ENCODE results near the gene MYOCOS.
A peak's percentile ranks its signal among the peaks of the same experiment; 100 is the strongest.
"Not testable (repeated sequence)": the region's sequence is repeated elsewhere in the genome, so short reads cannot be mapped to it uniquely, and the experiment has no call there.

Gene MYOCOS

DNA sequence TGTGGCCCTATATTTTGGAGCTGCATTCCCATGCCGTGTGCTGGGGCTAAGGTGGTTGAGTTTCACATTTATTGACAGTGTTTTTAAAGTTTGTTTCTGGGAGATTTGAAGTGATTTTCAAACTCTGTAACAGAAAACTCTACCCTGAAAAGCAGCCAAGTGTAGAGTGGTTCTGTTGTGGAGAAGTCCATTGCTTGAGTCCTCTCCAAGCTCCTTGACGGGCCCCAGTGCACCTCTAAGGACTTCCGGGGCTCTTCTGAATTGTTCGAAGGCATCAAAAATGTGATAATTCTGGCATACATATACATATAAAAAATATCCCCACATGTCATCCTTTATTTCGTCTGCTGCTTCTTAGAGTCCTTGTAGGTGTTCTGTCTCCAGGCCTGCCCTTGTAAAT lies 5.0 kb downstream of the MYOCOS start:
- DNase-seq = no peak

DNA sequence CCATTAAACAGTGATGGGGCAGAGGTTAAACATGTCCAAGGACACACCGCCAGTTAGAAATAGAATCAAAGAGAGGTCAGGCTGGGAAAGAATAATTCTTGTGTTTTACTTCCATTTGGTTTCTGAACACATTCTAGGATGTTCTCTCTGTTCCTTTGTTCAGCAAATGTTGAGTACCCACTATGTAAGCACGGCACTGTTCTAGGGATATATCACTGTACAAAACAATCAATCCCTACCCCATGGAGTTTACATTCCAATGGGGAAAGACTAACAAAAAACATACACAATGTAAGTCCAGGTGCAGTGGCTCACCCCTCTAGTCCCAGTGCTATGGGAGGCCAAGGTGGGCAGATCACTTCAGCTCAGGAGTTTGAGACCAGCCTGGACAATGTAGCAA lies 6.2 kb downstream of the MYOCOS start:
- DNase-seq = no peak

GRCh38 chr1:171635661-171636060 lies 13.6 kb downstream of the MYOCOS start:
- DNase-seq = no peak

GRCh38 chr1:171636141-171636540 lies 14.1 kb downstream of the MYOCOS start:
- DNase-seq = no peak

DNA sequence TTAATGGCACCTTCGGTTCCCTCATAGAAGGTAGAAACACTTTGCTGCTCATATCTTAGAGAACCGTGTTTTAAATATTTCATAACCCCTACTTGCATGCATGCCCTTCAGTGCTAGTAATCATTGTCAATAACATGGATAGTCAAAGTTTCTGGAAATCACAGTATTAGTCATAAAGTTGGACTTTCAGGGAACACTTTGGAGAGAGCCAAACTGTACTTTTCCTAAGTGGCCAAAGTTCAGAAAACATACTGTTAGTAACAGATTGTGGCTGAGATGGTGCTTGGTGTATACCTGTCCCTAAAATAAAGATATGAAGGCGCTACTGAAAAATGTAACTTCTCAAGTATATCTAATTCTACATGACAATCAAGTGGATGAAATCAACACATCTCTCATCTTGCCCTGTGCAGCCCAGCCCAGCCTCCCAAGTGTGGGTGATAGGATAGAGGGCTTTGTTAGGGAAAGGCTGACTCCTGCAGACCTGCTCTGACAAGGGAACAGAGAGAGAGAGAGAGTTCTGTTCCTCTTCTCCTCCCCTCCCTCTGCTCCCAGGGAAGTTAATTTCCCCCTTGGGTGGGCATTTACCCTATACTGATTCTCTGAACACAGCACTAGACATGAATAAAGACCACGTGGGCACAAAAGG lies 16.0 kb downstream of the MYOCOS start:
- no peak for DNase-seq

- no peak for DNase-seq
Observed at GRCh38 chr1:171640225-171640624, 18.2 kb downstream of the MYOCOS start.

- no peak for DNase-seq
Observed at GRCh38 chr1:171641076-171641864, 19.2 kb downstream of the MYOCOS start.

GRCh38 chr1:171642197-171642596 lies 20.2 kb downstream of the MYOCOS start:
- DNase-seq = no peak

DNA sequence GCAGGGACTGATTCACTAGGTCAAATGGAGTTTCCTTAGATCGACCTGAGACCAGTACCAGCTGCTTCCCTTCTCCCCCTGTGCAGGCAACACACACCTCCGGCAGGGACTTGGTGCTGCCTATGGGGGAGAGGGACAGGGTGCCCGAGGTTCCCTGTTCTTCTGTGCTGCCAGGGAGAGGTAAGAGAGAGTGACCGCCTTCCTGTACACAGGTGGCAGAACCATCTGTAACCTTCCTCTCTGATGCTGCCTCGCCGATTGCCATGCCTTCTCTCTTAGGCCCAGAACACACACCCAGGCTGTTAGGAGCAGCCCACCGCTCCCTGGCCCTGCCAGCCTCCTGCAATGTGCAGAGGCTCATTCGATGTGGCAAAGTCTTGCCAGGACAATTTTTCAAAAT lies 21.1 kb downstream of the MYOCOS start:
- DNase-seq = no peak

- peak; percentile 35 to 61 for DNase-seq
Observed at GRCh38 chr1:171644805-171645483, 22.9 kb downstream of the MYOCOS start.

GRCh38 chr1:171645553-171646248 lies 23.7 kb downstream of the MYOCOS start:
- no peak for DNase-seq

- DNase-seq = no peak
Observed at GRCh38 chr1:171646249-171646560, 24.2 kb downstream of the MYOCOS start.

DNA sequence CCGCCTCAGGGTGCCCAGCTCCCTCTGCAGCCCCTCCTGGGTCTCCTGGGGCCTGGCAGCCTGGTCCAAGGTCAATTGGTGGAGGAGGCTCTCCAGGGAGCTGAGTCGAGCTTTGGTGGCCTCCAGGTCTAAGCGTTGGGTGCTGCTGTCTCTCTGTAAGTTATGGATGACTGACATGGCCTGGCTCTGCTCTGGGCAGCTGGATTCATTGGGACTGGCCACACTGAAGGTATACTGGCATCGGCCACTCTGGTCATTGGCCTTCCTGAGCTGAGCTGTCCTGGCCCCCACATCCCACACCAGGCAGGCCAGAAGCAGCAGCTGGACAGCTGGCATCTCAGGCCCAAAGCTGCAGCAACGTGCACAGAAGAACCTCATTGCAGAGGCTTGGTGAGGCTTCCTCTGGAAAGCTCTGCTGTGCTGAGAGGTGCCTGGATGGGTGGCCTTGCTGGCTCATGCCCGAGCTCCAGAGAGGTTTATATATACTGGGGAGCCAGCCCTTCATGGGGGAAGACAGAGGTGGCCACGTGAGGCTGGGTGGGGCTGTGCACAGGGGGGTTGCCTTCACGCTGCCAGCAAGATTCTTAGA lies 30.3 kb downstream of the MYOCOS start, which contains the start of gene MYOC:
TSS of gene MYOC (minus strand) at position 455 of the 589 bp plus-strand sequence. CDS start at position 378, 77 bp downstream.
- no peak for DNase-seq

DNA sequence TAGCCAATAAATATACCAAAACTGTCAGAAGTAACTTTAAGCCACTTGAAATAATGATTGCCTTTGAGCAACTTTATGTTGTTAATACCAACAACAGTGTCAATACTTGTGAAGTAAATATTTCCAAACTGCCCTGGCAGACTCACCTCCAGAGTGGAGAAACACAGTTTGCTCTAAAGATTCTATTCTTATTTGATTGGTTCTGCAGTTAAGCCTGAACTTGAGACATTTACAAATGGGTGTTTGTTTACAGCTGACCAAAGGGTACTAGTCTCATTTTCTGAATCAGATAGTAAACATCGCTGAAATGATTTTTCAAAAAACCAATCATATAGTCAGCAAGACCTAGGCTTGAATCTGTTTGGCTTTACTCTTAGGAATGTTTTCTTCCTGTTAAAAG lies 31.8 kb downstream of the MYOCOS start:
- DNase-seq = no peak

DNA sequence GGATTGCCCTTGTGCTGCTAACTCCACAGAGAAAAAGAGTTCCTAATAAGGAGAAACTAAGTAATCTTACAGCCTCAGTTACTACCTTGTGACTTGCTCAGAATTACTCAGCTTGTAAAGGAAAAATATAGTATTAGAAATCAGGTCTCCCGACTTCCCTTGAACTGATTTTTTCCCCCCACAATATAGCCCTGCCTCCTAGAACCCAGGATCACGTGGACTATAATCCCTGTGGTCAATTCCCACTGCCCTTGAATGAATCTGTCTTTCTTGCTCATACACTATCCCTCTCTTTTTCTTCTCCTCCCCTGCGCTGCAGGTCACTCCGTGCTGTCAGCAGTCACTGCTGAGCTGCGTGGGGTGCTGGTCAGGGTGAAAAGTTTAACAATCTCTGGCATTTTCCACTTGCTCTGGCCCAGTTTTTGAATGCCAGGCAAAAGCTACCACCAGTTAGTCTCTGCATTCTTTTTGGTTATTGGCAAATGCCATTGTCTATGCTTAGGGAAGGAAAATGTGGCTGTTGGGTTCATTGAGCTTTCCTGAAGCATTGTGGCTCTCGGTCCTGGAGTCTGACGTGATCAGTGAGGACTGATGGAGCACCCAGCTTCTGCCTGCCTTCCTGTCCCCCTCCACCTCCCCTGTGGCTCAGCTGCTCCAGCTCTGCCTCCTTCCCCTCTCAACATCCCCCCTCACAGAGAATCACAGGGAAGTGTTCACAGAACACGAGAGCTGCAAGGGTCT lies 32.3 kb downstream of the MYOCOS start:
- DNase-seq = no peak

GRCh38 chr1:171654942-171655745 lies 33.1 kb downstream of the MYOCOS start:
- peak; percentile 61 to 66 for DNase-seq

GRCh38 chr1:171655746-171656116 lies 33.7 kb downstream of the MYOCOS start:
- no peak for DNase-seq

DNA sequence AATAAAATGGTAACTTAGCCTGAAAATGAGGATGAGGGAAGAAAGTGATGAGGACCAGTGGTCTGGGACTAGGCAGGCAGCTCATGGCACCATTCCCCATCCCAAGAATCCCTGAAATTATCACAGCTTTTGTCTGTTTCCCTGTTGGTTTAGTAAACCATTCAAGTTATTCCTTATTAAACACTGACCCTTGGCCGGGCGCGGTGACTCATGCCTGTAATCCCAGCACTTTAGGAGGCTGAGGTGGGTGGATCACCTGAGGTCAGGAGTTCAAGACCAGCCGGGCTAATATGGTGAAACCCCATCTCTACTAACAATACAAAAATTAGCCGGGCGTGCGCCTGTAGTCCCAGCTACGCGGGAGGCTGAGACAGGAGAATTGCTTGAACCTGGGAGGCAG lies 34.2 kb downstream of the MYOCOS start:
- DNase-seq = not testable (repeated sequence)

- no peak for DNase-seq
Observed at GRCh38 chr1:171661076-171661650, 39.1 kb downstream of the MYOCOS start.

DNA sequence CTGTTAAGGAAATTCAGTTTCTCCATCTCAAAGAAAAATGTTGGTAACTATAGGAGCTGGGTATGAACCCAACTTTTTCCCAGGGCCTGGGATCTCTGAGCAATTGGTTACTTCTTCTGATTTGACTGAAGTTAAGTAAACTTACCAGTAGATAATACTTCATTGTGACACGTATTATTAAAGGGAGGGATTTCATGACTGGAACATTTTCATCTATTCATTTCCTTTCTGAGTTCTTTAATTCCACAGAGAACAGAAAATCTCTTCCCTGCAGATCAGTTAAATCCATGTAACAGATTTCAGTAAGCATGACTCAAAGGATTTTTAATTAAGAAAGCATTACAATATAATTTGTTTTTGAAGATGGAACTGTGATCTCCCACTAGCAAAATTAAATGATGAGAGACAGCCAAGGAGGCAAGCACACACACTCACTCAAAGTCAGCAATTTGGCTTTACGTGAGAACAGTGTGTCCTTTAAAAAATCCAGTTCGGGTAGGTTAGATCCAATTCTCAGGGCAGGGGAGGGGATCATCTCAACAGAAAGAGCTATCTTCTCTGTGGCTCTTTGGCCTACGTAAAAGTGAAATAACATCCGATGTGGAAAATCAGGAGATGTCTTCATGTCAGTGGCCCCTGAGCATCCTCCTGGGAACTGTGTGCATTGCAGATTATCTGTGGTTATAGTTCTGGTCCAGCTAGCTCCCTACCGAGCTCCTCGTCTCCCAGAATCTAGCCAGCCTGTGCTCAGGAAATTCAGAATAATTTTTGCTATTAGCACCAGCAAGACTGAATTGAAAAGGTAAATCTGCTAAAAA lies 41.2 kb downstream of the MYOCOS start:
- DNase-seq = no peak
